Neuron (in vitro differentiated cells): ENCODE measurements around the gene CTRB1.
"Not testable (repeated sequence)": the region's sequence is repeated elsewhere in the genome, so short reads cannot be mapped to it uniquely, and the experiment has no call there.

ENCODE experiments used
- H2AFZ ChIP-seq: one replicate; pipeline ENCODE4 v1.6.1; 2013; ENCODE audit warnings: low read depth, mild to moderate bottlenecking, inconsistent platforms, low read length, moderate library complexity
- H3K27me3 ChIP-seq: one replicate; pipeline ENCODE4 v1.6.1; 2013; ENCODE audit warnings: low read length; ENCODE audit not compliant: insufficient read depth
- H3K36me3 ChIP-seq: one replicate; pipeline ENCODE4 v1.6.1; 2013; ENCODE audit warnings: low read length; ENCODE audit not compliant: insufficient read depth
- H3K4me1 ChIP-seq: one replicate; pipeline ENCODE4 v1.6.1; 2013; ENCODE audit warnings: low read length; ENCODE audit not compliant: insufficient read depth
- H3K4me3 ChIP-seq: 2 replicates; pipeline ENCODE4 v1.5.1; 2013; ENCODE audit warnings: mild to moderate bottlenecking, low read length, moderate library complexity
- H3K9me3 ChIP-seq: one replicate; pipeline ENCODE4 v1.6.1; 2013; ENCODE audit warnings: low read length

Gene CTRB1

DNA sequence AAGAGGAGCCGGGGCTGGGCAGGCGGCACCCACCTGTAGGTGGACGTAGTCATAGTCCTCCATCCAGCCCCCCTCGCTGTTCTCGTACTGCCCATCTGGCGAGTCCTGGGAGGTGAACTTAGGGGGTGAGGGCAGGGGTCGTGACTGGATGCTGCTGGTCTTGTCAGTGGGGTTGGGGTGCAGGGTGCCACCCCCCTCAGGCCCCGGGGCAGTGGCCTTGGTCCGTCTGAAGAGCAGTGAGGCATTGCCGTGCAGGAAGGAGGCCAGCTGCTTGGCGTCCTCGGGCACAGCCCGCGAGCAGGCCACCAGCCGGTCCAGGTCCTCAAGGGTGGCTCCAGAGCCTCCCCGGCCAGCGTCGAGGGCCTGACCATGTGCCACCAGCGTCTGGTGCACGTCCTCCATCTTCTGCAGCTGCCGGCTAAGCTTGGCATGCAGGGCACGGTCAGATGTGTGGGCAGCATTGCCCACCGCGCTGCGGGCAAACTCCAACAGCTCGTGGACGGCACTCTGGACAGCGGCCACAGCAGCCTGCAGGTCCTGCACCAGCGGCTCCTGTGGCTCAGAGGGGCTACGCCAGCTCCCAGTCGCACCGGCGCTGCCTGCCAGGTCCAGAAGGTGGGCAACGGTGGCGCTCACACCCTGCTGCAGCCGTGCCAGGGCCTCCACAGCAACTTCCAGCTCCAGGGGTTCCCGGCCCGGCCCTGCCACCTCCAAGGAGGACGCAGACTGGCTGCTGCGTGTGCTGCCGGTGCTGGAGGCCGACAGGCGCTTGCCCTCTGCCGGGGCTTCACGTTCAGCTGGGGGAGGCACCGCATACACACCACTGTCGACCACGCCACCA is 16.3 kb downstream of the CTRB1 start:
- Histone ChIP-seq H2AFZ (no peak overlapping the region), H3K9me3 (no peaks in the 10 kb centered on the region), H3K4me3 (no peak overlapping the region), H3K36me3 (peaks cover 58% of the 10 kb centered on the region), H3K4me1 (peaks cover 16% of the 10 kb centered on the region), H3K27me3 (no peaks in the 10 kb centered on the region)

DNA sequence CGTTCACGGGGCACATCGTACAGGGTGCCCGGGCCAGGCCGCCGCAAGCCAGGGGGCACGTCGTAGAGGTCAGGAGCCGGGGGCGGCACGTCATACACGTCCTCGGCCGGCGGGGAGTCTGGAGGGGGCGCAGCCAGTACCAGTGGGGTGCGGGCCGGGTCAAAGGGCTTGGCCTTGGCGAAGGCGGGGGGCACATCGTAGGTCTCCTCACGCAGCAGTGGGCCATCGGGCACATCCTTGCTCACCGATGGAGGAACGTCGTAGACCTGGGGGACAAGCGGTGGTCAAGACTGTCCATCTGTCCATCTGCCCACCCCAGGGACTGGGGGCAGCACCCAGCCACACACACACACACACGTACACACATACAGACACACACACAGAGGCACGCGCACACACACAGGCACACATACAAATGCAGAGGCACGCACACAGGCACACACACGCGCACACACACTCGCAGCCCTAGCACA is 17.0 kb downstream of the CTRB1 start:
- peaks cover 16% of the 10 kb centered on the region for H3K4me1 ChIP-seq
- no peak overlapping the region for H2AFZ ChIP-seq
- H3K36me3 ChIP-seq = peaks cover 54% of the 10 kb centered on the region
- H3K4me3 ChIP-seq = no peak overlapping the region
- H3K9me3 ChIP-seq = no peaks in the 10 kb centered on the region
- no peaks in the 10 kb centered on the region for H3K27me3 ChIP-seq

DNA sequence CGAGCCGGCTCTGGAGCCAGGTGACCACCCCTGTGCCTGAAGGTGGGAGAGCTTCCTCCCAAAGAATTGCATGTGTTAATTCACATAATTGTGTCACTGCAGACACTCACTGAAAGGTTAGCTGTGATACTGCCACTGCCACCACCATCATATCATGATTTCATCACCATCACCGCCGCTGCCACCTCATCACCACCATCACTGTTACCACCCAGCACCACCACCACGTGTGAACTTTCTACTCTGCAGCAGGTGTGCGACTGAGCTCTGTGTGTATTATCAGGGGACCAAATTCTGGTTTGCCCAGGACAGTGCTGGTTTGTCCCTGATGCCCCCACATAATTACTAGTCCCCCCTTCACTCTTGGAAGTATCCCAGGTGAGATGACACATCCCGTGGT is 17.4 kb downstream of the CTRB1 start:
- no peaks in the 10 kb centered on the region for H3K9me3 ChIP-seq
- H3K27me3 ChIP-seq = no peaks in the 10 kb centered on the region
- no peak overlapping the region for H3K4me3 ChIP-seq
- peaks cover 58% of the 10 kb centered on the region for H3K36me3 ChIP-seq
- peaks cover 16% of the 10 kb centered on the region for H3K4me1 ChIP-seq
- no peak overlapping the region for H2AFZ ChIP-seq

DNA sequence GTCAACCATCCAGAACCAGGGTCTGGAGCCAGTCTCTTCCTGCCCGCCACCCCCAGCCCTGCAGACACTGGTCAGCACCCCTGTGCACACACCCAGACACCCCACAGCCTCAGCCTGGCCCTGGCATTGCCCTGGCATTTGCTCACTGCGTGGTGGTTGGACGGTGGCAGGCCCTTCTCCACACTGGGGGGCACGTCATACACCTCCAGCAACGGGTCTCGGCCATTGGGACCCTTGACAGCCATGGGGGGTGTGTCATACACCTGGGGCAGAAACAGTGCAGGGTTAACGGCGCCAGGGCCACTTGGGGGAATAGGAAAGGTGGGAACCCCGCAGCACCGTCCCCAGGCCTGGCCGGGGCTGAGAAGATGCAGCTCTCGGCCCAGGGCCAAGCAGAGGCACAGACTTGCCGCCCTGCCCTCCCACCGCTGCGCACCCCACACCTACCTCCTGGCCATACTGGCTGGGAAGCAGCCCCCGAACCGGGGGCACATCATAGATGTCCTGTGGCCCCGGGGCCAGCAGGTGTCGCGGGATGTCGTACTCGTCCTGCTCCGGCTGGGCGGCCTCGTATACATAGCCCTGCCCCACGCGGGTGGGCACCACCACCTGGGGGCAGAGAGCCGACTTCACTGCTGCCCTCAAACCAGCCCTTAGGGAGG is 18.1 kb downstream of the CTRB1 start:
- Histone ChIP-seq H3K4me1 (peaks cover 16% of the 10 kb centered on the region), H3K27me3 (no peaks in the 10 kb centered on the region), H3K9me3 (no peaks in the 10 kb centered on the region), H3K4me3 (no peak overlapping the region), H2AFZ (no peak overlapping the region), H3K36me3 (peaks cover 62% of the 10 kb centered on the region)

GRCh38 chr16:75237398-75238131 is 18.8 kb downstream of the CTRB1 start:
- H3K27me3 ChIP-seq = no peaks in the 10 kb centered on the region
- H3K4me3 ChIP-seq = no peak overlapping the region
- H3K36me3 ChIP-seq = peaks cover 67% of the 10 kb centered on the region
- no peaks in the 10 kb centered on the region for H3K9me3 ChIP-seq
- no peak overlapping the region for H2AFZ ChIP-seq
- peaks cover 16% of the 10 kb centered on the region for H3K4me1 ChIP-seq

DNA sequence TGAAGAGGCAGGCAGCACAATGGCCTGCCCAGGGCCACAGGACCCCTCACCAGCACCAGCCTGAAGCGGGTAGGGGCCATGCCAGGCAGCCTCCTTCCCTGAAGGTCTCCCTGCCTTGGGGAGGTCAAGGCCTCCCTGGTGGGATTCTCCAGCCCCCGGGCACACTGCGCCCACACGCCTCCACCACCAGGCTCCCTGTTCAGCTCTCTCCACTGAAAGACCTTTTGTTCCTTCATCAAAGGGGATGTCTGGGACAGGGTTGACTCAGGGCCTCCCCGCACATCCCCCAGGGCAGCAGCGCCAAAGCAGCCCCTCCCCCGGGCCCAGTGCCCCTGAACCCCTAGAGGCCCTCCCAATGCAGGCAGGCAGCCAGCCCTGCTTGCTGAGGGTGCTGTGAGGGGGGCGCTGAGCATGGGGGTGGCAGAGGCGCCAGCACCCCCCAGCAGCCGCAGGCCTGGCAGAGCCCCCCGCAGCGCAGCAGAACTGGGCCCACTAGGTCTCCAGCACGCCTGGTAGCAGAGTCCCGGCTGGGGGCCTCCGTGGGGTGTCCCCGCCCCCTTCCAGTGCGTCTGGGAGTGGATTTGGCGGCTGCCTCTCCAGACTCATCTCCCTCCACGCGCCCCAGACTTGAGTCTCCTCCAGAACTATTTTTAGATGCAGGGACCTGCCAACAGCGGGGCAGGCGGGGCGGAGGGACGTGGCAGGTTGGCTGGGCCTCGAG is 19.5 kb downstream of the CTRB1 start:
- Histone ChIP-seq H3K27me3 (no peaks in the 10 kb centered on the region), H3K4me1 (peaks cover 16% of the 10 kb centered on the region), H3K36me3 (peaks cover 66% of the 10 kb centered on the region), H3K4me3 (no peak overlapping the region), H3K9me3 (no peaks in the 10 kb centered on the region), H2AFZ (no peak overlapping the region)

- Histone ChIP-seq H3K4me3 (no peak overlapping the region), H3K9me3 (no peaks in the 10 kb centered on the region), H3K36me3 (peaks cover 68% of the 10 kb centered on the region), H3K4me1 (peaks cover 18% of the 10 kb centered on the region), H3K27me3 (no peaks in the 10 kb centered on the region), H2AFZ (no peak overlapping the region)
Observed at GRCh38 chr16:75238853-75239541, 20.2 kb downstream of the CTRB1 start.

DNA sequence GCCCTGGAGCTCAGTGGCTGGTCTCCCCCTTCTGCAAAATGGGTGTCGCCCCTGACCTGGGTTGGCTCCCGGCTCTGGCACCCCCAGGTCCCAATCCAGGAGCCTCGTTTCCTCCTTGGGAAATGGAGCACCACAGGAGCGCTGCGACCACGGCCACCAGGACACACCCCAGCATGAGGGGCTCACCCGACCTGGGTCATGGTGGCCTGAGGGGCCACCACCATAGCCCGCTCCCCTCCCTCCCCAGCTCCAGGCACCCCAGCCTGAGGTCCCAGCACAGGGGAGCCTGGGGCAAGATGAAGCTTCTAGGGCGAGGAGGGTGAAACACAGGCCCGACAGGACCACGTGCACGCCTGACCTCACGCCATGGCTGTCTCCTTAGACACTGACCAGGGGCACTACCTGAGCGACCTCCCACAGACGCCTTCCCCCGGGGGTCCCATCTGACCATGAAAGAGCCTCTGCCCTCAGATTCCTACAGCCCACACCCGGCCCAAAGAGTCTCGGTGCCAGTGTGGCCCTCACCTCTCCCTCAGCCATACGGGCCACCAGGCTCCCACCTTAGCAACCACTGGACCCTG is 20.8 kb downstream of the CTRB1 start:
- Histone ChIP-seq H3K9me3 (no peaks in the 10 kb centered on the region), H2AFZ (no peak overlapping the region), H3K4me3 (no peak overlapping the region), H3K27me3 (no peaks in the 10 kb centered on the region), H3K36me3 (peaks cover 62% of the 10 kb centered on the region), H3K4me1 (peaks cover 20% of the 10 kb centered on the region)

DNA sequence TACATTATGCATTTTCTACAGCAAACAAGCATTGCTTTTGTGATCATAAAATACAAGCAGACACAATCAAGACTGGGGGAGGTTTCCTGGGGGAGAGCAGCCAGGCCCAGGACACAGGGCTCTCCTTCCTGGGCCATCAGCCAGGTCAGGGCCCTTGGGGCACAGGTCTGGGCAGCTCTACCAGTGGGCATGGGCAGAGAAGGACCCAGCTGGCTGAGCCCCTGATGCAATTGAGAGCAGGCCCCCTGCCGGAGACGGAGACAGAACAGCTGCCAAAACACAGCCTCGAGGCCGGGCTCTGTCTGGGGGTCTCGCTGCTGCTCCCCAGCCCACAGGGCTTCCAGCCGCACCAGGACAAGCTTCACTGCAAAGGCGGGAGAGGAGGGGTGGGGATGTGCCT is 21.8 kb downstream of the CTRB1 start:
- peaks cover 30% of the 10 kb centered on the region for H3K4me1 ChIP-seq
- H3K27me3 ChIP-seq, H2AFZ ChIP-seq, H3K4me3 ChIP-seq, H3K9me3 ChIP-seq: not testable (repeated sequence)
- H3K36me3 ChIP-seq = peaks cover 54% of the 10 kb centered on the region

DNA sequence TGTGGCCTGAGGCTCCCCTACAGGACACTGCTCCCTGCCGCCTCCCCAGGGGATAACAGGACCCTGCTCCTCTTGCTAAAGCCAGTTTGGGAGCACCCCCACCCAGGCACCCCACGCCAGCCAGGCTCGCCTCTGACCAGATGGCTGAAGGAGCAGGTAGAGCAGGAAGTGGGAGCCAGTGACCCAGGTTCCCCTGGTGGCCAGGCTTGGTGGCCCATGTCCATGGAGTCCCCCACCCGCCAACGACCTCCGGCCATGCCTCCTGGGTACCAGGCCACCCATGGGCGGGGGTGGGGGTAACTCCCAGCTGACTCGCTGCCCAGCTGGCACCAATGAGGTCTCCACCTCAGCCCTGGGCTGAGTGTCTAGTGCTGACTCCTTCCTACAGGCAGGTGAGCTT is 22.6 kb downstream of the CTRB1 start:
- no peak overlapping the region for H2AFZ ChIP-seq
- H3K9me3 ChIP-seq = no peaks in the 10 kb centered on the region
- H3K4me3 ChIP-seq = no peak overlapping the region
- no peaks in the 10 kb centered on the region for H3K27me3 ChIP-seq
- peaks cover 38% of the 10 kb centered on the region for H3K4me1 ChIP-seq
- H3K36me3 ChIP-seq = peaks cover 46% of the 10 kb centered on the region

- H3K36me3 ChIP-seq = peaks cover 41% of the 10 kb centered on the region
- H3K4me1 ChIP-seq = peaks cover 41% of the 10 kb centered on the region
- H3K9me3 ChIP-seq = no peaks in the 10 kb centered on the region
- H3K27me3 ChIP-seq = no peaks in the 10 kb centered on the region
- no peak overlapping the region for H2AFZ ChIP-seq
- H3K4me3 ChIP-seq = no peak overlapping the region
Observed at GRCh38 chr16:75241955-75242354, 23.2 kb downstream of the CTRB1 start.

DNA sequence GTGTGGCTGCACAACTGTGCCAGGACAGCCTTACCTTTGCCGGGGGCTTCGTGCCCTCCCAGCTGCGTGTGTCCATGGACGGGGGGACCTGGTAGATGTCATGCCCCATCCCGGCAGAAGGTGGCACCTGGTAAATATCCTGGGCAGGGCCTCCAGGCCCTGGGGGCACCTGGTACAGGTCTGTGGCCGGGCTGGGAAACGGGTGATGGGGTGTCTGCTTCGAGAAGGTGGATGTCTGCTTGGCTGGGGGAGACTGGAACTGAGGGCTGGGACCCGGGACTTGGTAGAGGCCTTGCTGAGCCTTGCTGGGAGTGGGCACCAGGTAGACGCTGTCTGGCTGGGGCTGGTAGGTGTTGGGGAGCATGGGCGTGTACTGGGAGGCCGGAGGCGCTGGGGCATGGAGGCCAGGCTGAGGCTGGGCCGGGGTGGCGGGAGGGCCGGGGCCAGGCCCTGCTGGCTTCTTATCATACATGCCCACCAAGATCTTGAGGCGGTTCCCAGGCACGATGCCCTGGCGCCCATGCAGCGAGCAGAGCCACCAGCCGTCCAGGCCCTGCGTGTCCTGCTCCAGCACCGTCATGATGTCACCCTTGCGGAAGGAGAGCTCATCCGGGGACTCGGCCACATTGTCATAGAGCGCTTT is 23.8 kb downstream of the CTRB1 start:
- H3K4me3 ChIP-seq, H3K27me3 ChIP-seq, H3K9me3 ChIP-seq, H2AFZ ChIP-seq: not testable (repeated sequence)
- peaks cover 37% of the 10 kb centered on the region for H3K36me3 ChIP-seq
- peaks cover 44% of the 10 kb centered on the region for H3K4me1 ChIP-seq
